ENCODE results near the gene ADGRB3. TPM values are rescaled to one million over a fixed set of nuclear protein-coding genes. Genes with fewer than 3 reads are reported as not detected.

ADGRB3 gene
- total and polyA plus RNA-seq, 12 donors = 0.47 to 2.1 (median 0.85) TPM

DNA sequence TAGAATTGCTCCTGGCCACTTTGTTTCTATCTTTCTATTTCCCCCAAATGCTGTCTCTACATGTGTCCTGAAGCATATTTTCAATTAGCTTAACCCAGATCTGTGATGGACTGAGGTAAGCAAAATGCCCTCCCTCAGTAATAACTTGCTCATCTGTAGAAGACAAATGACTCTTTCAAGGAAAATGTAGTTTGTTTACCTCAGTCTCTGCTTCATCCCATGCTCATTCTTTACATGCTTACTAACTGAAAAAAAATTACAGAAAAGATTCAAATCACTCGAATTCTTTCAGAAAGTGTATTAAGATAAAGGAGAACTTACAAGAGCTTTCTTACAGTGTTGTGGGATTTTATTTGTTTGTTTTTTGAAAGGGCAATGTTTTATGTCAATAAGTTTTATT, 630.6 kb downstream of the ADGRB3 start:
- no peak for DNase-seq
- H3K9me3 ChIP-seq = no peaks in the 10 kb centered on the region
- no peak for ATAC-seq
- peaks cover 0 to 6% (median 0%) of the 10 kb centered on the region in 9 donors for H3K4me1 ChIP-seq
- no peak overlapping the region for H3K27ac ChIP-seq
- H3K4me3 ChIP-seq = no peak overlapping the region
- TF ChIP-seq, protein P1, sequence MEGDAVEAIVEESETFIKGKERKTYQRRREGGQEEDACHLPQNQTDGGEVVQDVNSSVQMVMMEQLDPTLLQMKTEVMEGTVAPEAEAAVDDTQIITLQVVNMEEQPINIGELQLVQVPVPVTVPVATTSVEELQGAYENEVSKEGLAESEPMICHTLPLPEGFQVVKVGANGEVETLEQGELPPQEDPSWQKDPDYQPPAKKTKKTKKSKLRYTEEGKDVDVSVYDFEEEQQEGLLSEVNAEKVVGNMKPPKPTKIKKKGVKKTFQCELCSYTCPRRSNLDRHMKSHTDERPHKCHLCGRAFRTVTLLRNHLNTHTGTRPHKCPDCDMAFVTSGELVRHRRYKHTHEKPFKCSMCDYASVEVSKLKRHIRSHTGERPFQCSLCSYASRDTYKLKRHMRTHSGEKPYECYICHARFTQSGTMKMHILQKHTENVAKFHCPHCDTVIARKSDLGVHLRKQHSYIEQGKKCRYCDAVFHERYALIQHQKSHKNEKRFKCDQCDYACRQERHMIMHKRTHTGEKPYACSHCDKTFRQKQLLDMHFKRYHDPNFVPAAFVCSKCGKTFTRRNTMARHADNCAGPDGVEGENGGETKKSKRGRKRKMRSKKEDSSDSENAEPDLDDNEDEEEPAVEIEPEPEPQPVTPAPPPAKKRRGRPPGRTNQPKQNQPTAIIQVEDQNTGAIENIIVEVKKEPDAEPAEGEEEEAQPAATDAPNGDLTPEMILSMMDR (IDR thresholded peaks at IDR 0.05) = no peak
- intact Hi-C loops (cut with DNase I) = no loop called here
- no peaks in the 10 kb centered on the region for H3K36me3 ChIP-seq
- no peaks in the 10 kb centered on the region for H3K27me3 ChIP-seq
- 62 to 64% methylated on average over 1 of the region's 1 CpG for WGBS, 2 donors

DNA sequence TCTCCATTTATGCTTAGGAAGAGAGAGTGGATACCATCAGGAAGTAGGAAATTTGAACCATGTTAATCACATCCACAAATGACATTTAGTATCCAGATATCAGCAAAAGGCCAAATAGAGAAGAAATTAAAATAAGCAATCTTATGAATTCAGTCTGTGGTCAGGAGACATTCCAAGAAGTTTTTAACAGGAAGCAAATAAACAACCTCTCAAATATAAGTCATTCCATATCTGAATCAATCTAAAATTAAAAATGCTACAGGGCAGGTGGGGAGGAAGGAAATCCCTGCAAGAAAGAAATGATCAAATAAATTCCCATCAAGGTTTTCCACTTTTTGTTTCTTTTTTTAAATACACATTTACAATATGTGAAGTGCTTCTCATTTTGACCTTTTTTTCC, 641.1 kb downstream of the ADGRB3 start:
- Histone ChIP-seq H3K36me3 (no peaks in the 10 kb centered on the region), H3K4me3 (no peak overlapping the region), H3K27ac (no peak overlapping the region), H3K4me1 (no peaks in the 10 kb centered on the region), H3K9me3 (no peaks in the 10 kb centered on the region), H3K27me3 (no peaks in the 10 kb centered on the region)
- TF ChIP-seq, protein P1 (IDR thresholded peaks at IDR 0.05) = no peak
- DNase-seq (no peak), ATAC-seq (no peak)
- intact Hi-C loops (cut with DNase I) = no loop called here

DNA sequence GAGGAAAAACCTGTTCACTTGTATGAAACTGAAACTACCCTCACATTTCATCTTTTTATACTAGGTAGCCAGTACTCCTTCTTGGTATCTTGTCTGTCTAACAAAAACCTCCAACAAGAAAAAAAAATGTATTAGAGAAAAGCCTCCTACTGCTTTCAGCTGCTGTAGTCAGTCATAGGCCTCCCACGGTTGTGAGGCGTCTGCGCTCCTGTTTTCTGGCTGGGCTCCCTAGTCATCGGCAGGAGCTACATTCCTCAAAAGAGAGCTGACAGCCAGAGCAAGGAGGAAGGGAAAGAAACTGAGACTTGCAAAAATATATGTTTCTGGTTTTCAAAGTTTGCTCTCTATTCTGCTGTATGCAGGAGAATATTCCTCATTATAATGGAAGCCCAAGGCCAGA, 644.7 kb downstream of the ADGRB3 start:
- 37 to 52% methylated on average over 4 of the region's 4 CpGs for WGBS, 2 donors
- TF ChIP-seq, protein P1 (IDR thresholded peaks at IDR 0.05) = no peak
- H3K27me3 ChIP-seq = no peaks in the 10 kb centered on the region
- intact Hi-C loops (cut with DNase I) = no loop called here
- H3K9me3 ChIP-seq = no peaks in the 10 kb centered on the region
- H3K4me1 ChIP-seq = no peaks in the 10 kb centered on the region
- ATAC-seq = peak in 1 of 8 donors; percentile 50
- no peak overlapping the region for H3K4me3 ChIP-seq
- H3K27ac ChIP-seq = no peak overlapping the region
- no peak for DNase-seq
- H3K36me3 ChIP-seq = no peaks in the 10 kb centered on the region

DNA sequence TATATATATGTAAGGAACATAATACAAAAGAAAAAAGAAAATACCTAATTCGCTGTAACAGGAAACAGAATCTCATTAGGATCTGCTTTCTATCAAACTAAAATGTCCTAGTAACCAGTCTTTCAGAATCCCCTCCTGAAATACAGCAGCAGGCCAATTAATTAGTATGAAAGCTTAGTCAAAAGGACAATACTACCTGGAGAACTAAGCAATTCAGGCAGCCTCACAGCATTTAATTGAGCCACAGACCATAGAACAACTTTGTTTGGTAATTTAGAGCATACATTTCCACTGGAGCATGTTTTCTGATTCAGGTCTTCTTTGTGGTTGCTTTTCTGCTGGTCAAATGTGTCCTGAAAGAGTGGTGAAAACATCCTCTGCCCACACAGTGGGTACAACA, 645.8 kb downstream of the ADGRB3 start:
- DNase-seq (no peak), ATAC-seq (no peak)
- no peaks in the 10 kb centered on the region for H3K36me3 ChIP-seq
- intact Hi-C loops (cut with DNase I) = no loop called here
- TF ChIP-seq, protein P1 (IDR thresholded peaks at IDR 0.05) = no peak
- 76 to 89% methylated on average over 1 of the region's 1 CpG for WGBS, 2 donors
- H3K27ac ChIP-seq = no peak overlapping the region
- H3K9me3 ChIP-seq = no peaks in the 10 kb centered on the region
- H3K27me3 ChIP-seq = no peaks in the 10 kb centered on the region
- H3K4me1 ChIP-seq = no peaks in the 10 kb centered on the region
- H3K4me3 ChIP-seq = no peak overlapping the region

Measured in heart right ventricle (tissue), 16 donors.